Breast epithelium (tissue), 4 donors: Measurements from ENCODE around the gene CSTF1. TPM values are rescaled to one million over a fixed set of nuclear protein-coding genes. Genes with fewer than 3 reads are reported as not detected.
"Not testable (repeated sequence)": the region's sequence is repeated elsewhere in the genome, so short reads cannot be mapped to it uniquely, and the experiment has no call there.

ENCODE experiments used
- DNase-seq, 2 donors: peaks; one replicate each; pipeline ENCODE4 v3.0.0-alpha.2; 2019; ENCODE audit warnings: low spot score in 2 of 2
- H3K27ac ChIP-seq, 2 donors: fragments of 200-600 bp; sonication (generic) in 1 of 2; one replicate each; pipeline ENCODE4 v1.5.1; 2016 to 2019; ENCODE audit warnings: mild to moderate bottlenecking in 1 of 2
- H3K27me3 ChIP-seq, 2 donors: fragments of 200-600 bp; sonication (generic) in 1 of 2; one replicate each; pipeline versions ENCODE4 v1.5.1 to v1.6.0; 2017 to 2019; ENCODE audit warnings: control low read depth in 1 of 2, mild to moderate bottlenecking in 1 of 2
- H3K36me3 ChIP-seq: fragments of 200-600 bp; one replicate; pipeline ENCODE4 v1.5.1; 2019
- H3K4me1 ChIP-seq, 2 donors: fragments of 200-600 bp; sonication (generic); one replicate each; pipeline ENCODE4 v1.5.1; 2016 to 2019; ENCODE audit warnings: control low read depth in 1 of 2
- H3K4me3 ChIP-seq, 3 donors: fragments of 200-600 bp; sonication (generic); 1 replicate in 2 of 3; 2 replicates in 1 of 3; pipeline ENCODE4 v1.5.1; 2016 to 2019; ENCODE audit warnings: mild to moderate bottlenecking in 3 of 3, moderate library complexity in 2 of 3
- H3K9me3 ChIP-seq, 2 donors: fragments of 200-600 bp; sonication (generic) in 1 of 2; one replicate each; pipeline ENCODE4 v1.5.1; 2016 to 2019; ENCODE audit warnings: control low read depth in 1 of 2
- CTCF ChIP-seq, 3 donors: fragments of 450-650 bp; IDR thresholded peaks; one replicate each; pipeline ENCODE4 v1.5.1; 2016 to 2017; ENCODE audit warnings: antibody characterized with exemption in 3 of 3, mild to moderate bottlenecking in 3 of 3, moderate library complexity in 3 of 3
- POLR2A ChIP-seq: fragments of 450-650 bp; IDR thresholded peaks from one replicate; pipeline ENCODE4 v1.6.1; 2016; ENCODE audit warnings: antibody characterized with exemption, mild to moderate bottlenecking, moderate library complexity
- POLR2AphosphoS5 ChIP-seq, 3 donors: sonication (generic); formaldehyde crosslinking; IDR thresholded peaks; one replicate each; pipeline ENCODE4 v1.6.1; 2017; ENCODE audit warnings: antibody characterized with exemption in 3 of 3
- intact Hi-C: fragments of 100-400 bp; cut with DNase I; formaldehyde crosslinking; loops from one replicate; pipeline ENCODE4 v1.15.1; 2023; ENCODE audit warnings: low total_unique reads
- total RNA-seq, 3 donors: library from RNA; depleted of rRNA; stranded (reverse); fragments of >200 nt; gene quantifications; one replicate each; pipeline ENCODE4 v1.1.0, GENCODE V29; 2016

The CSTF1 gene
- total RNA-seq, 3 donors from 2014 or later, result 17.1 to 53.4 (median 35.7) TPM

GRCh38 chr20:56383334-56383733 is 9.1 kb upstream of the CSTF1 start:
- intact Hi-C loops, result no loop called here
- Histone ChIP-seq H3K4me1 (no peaks in the 10 kb centered on the region), H3K36me3 (no peaks in the 10 kb centered on the region), H3K9me3 (no peaks in the 10 kb centered on the region), H3K4me3 (no peak overlapping the region), H3K27me3 (no peaks in the 10 kb centered on the region), H3K27ac (no peak overlapping the region)
- TF ChIP-seq POLR2A, result no peak
- TF ChIP-seq POLR2AphosphoS5 (IDR thresholded peaks at IDR 0.05), result no peak
- no peak for TF ChIP-seq CTCF (IDR thresholded peaks at IDR 0.05)
- no peak for DNase-seq

- Histone ChIP-seq H3K36me3 (no peaks in the 10 kb centered on the region), H3K27me3 (no peaks in the 10 kb centered on the region), H3K4me3 (no peak overlapping the region), H3K27ac (no peak overlapping the region), H3K4me1 (no peaks in the 10 kb centered on the region), H3K9me3 (no peaks in the 10 kb centered on the region)
- TF ChIP-seq POLR2AphosphoS5 (IDR thresholded peaks at IDR 0.05) (no peak), CTCF (IDR thresholded peaks at IDR 0.05) (no peak), POLR2A (no peak)
- DNase-seq, result no peak
- intact Hi-C loops, result no loop called here
These were observed 7.3 kb upstream of the CSTF1 start for GRCh38 chr20:56385130-56385529.

- Histone ChIP-seq H3K27me3 (no peaks in the 10 kb centered on the region), H3K4me1 (peaks cover 0 to under 1% of the 10 kb centered on the region in 2 donors), H3K36me3 (no peaks in the 10 kb centered on the region), H3K27ac (no peak overlapping the region), H3K9me3 (no peaks in the 10 kb centered on the region), H3K4me3 (no peak overlapping the region)
- intact Hi-C loops, result no loop called here
- no peak for DNase-seq
- TF ChIP-seq POLR2AphosphoS5 (IDR thresholded peaks at IDR 0.05) (no peak), CTCF (IDR thresholded peaks at IDR 0.05) (no peak), POLR2A (no peak)
These were observed 6.2 kb upstream of the CSTF1 start for GRCh38 chr20:56386219-56386618.

GRCh38 chr20:56388882-56389281 is 3.6 kb upstream of the CSTF1 start:
- no peak for DNase-seq
- TF ChIP-seq CTCF (IDR thresholded peaks at IDR 0.05) (no peak), POLR2AphosphoS5 (IDR thresholded peaks at IDR 0.05) (no peak), POLR2A (no peak)
- Histone ChIP-seq H3K4me1 (peaks cover 0 to 11% of the 10 kb centered on the region in 2 donors), H3K4me3 (no peak overlapping the region), H3K27ac (no peak overlapping the region), H3K36me3 (no peaks in the 10 kb centered on the region), H3K27me3 (no peaks in the 10 kb centered on the region), H3K9me3 (no peaks in the 10 kb centered on the region)
- intact Hi-C loops, result no loop called here

GRCh38 chr20:56389807-56390206 is 2.6 kb upstream of the CSTF1 start:
- Histone ChIP-seq H3K4me3 (no peak overlapping the region), H3K4me1 (peaks cover 0 to 21% of the 10 kb centered on the region in 2 donors), H3K36me3 (no peaks in the 10 kb centered on the region), H3K27ac (no peak overlapping the region), H3K9me3 (no peaks in the 10 kb centered on the region), H3K27me3 (no peaks in the 10 kb centered on the region)
- intact Hi-C loops, result no loop called here
- DNase-seq, result no peak
- TF ChIP-seq POLR2AphosphoS5 (IDR thresholded peaks at IDR 0.05) (no peak), POLR2A (no peak), CTCF (IDR thresholded peaks at IDR 0.05) (no peak)

GRCh38 chr20:56390396-56390795 is 2.0 kb upstream of the CSTF1 start:
- H3K27me3 ChIP-seq, intact Hi-C loops, H3K9me3 ChIP-seq, H3K36me3 ChIP-seq, DNase-seq, H3K4me3 ChIP-seq, H3K27ac ChIP-seq: not testable (repeated sequence)
- peaks cover 0 to 24% of the 10 kb centered on the region in 2 donors for H3K4me1 ChIP-seq
